ENCODE measurements around the gene LAMB1.

LAMB1 gene

DNA sequence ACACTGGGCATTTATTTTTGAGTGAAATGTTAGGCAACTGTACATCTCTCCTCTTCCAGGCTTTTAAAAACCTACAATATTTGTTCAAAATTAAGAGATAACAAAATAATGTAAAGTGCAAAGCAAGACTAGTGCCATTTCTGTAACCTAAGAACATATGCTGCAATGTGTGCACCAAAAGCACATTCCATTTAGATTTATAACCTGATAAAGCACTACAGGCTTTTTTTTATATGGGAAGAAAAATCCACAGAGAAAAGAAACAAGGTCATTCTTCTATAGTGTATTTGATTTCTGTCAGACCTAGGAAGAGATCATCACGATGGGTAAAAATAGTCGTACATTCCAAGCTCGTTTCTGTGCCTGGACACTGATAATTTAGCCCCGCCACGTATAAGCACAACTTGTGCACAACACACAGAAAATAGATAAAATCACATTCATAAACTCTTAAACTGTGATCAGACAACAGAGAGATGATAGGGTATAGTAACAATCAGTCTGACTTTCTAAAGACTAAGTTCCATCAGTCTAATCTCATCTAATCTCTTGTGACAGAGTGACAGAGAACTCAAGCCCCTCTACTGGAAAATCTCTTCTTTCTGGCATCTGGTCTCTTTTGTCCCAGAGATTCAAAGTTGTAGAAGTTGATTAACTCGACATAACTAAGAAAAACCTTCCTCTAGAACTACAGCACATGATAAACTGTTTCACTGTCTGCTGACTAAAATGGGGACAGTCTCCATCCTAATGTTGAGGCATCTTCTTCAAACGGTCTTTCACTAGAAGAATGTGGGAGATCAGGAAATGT, 6.7 kb downstream of the LAMB1 start:
- no peak for DNase-seq

DNA sequence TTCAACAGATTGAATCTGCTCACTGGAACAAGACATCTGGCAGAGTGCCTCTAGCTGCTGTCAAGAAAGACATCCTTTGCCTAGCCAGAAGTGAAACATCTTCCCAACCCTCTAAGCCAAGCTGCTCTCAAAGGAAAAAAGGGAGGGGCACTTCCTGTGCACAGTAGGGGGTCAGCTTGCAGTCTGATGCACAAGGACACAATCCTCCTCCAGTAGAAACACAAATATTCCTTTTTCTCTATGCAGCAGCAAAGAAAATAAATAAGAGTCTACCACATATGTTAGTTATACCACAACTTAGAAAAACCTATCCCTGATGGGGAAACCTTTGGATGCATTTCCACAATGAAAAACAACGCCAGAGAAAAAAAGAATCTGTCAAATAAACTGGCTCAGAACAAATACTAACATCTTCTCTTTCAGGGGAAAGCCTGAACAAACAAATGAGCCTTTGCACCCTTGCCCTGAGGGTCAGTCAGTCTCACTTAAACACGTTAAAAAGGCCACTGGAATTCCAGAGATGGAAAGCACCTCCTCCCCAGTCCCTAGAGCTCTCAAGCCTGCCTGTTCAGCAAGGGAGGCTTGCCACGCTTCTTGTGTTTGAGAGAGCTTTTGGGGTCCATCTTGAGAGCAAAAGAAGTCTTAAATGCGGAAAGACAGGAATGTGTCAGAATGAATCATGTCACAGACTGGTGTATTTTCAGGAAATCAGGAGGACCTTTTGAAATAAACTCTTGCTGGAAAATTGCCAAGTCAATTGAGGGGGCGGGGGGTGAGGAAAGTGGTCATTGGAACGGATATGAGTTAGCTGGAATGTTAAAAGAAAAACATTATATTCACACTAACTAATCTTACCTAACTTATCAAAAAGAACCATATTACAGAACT, 7.5 kb downstream of the LAMB1 start:
- no peak for DNase-seq

DNA sequence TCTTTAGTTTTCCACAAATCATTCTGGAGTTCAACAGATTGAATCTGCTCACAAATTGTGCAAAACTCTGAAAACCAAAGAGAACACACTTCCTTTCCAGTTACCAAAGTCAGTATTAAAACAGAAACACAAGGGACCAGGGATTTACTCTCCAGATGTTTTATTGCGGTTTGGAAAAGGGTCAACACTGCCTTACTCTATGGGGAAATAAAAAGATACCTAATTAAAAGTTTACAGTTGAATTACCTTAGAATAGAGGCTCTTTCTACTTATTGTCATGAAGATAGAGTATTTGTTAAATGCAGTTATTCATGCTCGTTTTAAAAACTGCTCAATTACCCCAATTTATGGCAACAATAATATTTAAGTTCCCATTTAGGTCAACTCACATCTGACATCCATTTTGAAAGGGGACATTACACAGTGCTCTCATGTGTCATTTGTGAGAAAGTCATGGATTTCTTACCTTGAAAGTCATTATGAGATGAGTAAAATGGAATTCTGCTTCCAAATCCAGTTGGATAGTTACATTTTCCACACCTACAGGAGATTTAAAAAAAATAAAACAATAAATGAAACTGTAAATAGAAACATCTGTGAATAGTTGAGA, 8.4 kb downstream of the LAMB1 start:
- no peak for DNase-seq

DNA sequence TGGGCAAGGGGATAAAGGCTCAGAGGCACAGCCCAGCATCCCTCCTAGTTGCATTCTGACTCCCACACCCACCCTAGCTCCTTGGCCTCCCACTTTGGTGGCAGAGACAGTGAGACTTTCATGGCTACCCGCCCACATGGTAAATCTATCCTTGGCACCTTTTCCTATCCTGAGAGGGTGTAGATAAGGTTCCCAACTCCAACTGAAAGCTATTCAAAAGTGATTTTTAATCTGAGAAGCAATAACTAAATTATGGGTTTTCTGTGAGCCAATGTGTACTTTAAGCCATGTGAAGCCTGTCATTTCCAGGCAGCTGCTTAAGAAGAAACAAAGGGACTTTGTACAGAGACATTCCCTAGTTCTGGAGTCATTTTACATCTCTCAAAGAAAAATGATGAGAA, 9.1 kb downstream of the LAMB1 start:
- DNase-seq, result no peak

DNA sequence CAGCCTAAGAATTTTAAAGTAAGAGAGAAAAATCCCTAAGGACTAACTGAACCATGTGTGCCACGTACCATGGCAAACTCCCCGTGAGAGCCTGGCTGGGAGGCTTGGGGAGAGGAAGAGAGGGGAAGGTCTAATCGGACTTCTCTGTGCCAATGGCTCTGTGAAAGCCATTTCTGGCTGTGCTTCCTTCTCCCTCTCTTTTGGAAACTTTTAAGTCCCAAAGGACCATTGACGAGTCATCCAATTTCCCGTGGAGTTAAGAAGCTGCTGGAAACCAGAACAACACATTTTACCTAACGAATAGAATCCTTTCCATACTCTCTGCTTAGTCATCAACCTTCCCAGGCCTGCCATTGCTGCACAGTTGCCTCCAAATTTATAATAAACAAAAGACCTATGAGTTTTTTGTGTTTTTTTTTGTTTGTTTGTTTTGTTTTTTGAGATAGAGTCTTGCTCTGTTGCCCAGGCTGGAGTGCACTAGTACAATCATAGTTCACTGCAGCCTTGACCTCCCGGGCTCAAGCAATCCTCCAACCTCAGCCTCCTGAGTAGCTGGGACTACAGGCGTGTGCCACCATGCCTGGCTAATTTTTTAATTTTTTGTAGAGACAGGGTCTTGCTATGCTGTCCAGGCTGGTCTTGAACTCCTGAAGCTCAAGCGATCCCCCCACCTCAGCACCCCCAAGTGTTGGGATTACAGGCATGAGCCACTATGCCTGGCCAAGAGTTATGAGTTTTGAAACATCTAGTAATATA, 13.2 kb downstream of the LAMB1 start:
- DNase-seq, result no peak

DNA sequence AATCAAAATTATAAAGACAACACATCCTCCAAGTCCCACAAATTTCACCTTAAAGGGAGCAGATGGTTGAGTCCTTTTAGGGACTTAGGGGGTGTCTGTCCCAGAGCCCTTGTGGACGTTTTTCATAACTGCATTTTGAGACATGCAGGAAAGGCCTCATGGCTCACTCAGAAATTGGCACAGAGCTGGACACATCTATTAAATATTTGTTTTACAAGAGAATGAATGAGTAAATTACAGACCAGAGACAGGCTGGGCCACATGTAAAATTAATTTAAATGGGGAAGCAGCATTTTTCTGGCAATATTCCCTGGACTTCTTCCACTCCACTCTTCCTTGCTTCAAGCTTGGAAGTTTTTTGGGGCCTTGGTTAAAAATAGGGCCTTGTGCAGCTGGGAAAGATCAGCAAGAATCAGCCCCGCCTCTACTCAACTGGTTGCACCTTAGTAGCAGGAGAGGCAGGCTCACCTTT, 20.0 kb downstream of the LAMB1 start:
- DNase-seq, result no peak

DNA sequence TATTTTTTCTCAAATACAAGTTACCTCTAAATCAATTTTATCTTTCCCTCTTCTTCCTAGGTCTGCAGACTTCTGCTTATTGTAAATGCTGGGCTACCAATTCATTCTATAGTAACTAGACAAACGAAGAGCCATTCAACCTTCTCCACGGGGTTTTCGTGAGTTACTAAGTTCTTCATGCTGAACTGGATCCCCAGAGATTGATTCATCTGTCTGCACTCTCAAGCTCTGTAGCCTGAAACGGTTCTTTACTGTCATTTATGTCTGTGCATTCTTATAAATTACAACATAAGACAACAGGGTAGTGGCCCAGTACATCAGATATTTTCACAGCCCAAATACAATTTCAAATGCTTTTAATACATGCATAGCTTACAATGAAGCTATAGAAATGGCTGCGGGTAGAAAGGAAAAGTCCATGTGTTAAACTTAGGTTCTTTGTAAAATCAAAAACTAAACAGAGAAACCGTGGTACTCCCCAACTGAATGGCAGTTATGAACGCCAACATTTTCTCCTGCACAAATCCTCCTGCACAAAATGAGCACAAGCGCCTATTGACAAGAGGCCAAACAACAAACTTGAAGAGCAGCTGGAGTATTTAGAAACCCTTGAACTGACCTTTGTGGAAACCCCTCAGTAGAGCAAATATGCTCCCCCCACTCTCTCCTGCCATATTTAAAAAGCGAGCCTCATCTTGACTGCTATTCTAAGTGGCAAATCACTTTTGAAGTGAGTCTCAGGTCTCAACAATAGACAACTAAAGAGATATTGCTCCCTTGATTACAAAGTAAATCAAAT, 20.7 kb downstream of the LAMB1 start:
- no peak for DNase-seq

DNA sequence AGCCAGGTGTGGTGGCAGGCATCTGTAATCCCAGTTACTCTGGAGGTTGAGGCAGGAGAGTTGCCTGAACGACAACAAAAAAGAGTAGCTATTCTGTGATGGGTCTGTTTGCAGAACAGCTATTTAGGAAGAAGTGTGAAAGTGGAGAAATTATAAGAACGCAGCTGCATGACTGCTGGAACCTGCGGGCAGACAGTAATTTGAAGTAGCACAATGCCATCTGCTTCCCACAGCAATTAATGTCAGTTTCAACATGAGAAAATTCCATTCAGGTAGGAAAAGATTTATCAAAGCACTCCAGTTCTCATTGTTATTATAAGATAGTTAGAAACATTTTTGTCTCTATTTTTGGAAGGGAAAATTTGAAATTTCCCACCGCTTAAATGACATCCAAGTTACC, 21.5 kb downstream of the LAMB1 start:
- DNase-seq, result no peak

DNA sequence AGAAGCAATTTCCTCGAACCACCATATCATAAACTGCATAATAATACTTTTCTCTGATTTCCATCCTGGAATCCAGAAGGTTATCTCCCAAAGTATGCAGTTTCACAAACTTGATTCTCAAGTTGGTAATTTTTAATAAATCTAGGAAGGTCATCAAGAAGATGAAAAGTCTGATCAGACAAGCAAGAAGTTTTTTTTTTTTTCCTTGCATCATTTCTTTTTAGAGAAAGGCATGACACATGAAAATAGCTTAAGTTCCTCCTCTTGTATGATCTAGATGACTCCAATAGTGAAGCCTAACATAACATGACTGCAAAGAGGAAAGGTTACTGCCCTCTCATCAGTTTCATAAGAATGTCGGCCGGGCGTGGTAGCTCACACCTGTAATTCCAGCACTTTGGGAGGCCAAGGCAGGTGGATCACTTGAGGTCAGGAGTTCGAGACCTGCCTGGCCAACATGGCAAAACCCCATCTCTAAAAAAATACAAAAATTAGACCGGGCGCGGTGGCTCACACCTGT, 22.2 kb downstream of the LAMB1 start:
- DNase-seq, result no peak

DNA sequence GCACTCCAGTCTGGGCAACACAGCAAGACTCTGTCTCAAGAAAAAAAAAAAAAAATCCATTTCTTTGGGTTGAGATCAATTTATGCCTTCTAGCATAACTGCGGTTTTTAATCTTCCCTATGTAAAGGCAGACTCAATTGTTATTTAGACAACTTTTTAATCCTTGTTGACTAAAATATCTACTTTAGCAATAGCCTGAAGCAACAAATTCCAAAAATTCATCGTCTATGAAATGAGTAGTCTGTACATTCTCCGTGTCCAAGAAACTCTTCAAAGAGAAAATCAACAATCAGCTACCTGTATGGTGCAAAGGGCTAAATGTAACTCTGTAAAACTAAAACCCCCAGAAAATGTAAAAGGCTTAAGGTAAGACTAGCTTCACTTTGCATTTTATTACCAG, 22.8 kb downstream of the LAMB1 start:
- DNase-seq, result no peak

DNA sequence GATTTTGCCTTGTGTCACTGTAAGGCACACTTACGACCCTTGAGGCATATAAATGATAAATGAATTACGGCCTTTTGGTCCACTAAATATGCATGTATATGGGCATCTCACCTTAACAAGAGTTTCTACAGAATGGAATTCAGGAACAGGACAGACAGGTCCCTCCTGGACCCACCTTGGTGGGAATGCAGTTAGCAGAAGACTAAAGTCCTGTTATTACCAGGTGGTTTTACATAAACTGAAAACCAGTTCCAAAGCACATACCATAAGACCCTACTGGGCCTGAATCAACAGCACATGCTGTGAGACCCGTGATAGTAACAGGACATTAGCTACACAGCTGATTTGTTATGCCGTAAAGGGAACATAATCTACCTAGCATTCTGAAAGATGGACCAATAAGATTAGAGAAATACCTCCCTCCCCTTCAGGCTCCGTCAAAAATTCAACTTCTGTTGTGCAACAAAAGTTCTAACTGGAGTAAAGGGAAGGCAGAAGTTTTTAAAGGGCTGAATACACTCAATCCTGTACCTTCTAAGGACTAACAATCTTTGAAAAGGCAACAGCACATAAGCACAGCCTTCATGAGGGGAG, 24.0 kb downstream of the LAMB1 start:
- DNase-seq, result no peak

DNA sequence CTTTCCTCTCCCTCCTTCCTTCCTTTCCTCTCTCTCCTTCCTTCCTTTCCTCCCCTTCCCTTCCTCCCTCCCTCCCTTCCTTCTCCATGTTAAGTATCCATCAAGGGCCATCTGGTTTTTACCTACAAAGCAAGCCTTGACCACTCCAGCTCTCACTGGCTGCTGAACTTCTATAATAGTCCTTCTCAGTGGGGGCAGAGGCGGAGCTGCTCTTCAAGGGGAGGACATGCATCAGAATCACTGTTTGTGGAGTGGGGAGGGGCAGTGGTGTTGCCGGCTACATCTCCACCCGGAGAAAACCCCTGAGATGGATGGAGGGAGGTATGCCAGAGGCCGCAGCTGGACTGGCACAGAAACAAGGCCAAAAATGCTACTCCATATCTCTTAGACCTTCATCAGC, 25.9 kb downstream of the LAMB1 start:
- DNase-seq, result no peak

DNA sequence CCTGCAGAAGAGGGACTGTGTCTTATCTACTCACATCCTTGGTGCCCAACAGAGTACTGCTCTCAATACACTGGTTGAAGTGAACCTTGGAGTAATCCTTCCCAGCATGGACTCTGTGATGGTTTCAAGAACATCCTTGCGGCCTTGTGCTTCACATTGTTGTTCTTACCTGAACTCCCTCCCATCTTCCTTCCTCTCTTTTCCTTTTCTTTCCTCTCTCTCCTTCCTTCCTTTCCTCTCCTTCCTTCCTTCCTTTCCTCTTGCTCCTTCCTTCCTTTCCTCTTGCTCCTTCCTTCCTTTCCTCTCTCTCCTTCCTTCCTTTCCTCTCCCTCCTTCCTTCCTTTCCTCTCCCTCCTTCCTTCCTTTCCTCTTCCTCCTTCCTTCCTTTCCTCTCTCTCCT, 26.3 kb downstream of the LAMB1 start:
- no peak for DNase-seq

DNA sequence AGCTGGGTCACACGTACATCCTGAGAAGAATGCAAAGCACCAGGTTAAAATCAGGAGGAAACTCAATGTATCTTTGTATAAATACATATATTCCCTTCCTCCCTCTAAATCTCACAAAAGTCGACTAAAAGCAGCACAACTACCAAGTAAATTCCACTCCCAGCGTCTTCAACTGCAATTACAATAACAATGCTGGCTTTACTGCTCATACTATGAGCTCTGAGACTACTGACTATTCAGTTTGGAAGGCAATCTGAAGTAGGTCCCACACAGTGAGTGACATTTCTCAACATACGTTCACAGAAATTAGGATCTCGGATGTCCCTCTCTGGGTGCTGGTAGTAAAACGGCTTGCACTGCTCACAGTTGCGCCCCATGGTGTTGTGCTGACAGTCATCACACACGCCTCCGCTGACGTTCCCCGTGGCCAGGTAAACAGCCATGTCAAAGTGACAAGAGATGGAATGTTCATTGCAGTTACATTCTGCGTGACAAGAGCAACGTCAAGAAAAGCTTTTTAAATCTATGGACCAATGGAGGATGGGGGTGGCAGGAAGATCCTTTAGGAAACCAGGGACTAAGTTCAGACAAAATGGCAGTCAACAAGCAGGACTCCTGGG, 27.5 kb downstream of the LAMB1 start:
- no peak for DNase-seq

DNA sequence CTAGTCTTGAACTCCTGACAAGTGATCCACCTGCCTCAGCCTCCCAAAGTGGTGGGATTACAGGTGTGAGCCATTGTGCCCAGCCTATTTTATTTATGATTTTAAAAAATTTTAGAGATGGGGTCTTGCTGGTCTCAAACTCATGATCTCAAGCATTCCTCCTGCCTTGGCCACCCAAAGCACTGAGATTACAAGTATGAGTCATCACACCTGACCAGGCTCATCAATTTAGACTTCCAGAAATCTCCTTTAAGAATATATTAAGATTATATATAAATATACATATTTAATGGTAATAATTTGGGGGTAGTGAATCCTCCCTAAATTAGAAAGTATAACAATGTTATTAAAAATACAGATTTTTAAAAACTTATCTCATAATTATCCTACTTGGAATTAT, 29.1 kb downstream of the LAMB1 start:
- no peak for DNase-seq

DNA sequence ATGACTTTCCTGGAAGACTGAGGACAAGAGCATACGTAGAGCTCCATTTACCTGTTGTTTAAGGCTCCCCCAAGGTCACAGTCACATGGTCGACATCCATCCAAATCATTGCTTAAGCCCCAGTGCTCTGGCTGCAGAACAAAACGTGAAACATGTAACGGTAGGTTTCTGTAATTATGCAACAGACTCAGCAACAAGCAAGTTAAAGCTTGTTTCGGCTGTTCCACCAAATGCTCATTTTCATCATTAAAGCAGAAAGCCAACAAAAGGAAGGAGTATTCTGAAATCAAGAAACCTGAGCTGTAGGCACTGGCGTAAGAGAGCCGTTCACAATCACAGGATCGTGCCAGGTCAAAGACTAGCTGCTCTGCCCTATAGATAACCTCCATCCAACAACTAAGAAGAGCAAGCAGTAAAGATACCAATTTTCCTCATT, 30.0 kb downstream of the LAMB1 start:
- DNase-seq, result no peak

DNA sequence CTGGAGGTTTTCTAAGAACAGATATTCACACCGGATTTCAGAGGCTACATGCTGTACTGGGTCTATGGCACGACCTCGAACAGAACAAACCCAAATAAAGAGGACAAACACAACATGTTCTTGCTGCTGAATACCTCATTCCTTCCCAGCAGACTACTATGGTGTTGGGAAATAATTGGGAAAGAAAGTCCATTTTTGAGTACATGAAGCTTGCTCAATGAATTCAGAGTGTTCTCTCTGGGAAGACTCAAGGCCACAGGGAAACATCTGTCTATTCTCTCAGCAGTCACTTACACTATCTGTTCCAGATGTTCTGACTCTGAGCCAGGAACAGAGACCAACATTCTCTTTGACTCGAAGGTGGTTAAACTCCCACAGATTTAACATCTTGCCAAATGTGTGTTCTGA, 30.9 kb downstream of the LAMB1 start:
- DNase-seq, result no peak

DNA sequence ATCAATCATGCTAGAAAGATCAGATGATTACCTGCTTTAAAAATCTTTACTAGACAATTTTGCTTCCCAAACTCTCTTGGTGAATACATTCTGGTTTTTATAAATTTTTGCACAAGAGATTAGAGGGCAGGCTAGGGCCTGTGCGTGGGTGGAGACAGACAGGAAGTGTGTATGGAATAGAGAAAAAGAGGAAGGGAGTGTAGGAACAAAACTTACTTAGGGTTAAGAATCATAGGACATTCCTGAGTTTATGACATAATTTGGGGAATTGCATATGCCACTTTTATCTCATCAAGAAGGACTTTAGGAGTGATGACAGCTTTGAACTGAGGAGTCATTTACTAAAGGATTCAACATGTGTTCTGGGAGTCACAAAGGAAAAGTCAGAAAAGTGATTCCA, 31.3 kb downstream of the LAMB1 start:
- DNase-seq, result no peak

DNA sequence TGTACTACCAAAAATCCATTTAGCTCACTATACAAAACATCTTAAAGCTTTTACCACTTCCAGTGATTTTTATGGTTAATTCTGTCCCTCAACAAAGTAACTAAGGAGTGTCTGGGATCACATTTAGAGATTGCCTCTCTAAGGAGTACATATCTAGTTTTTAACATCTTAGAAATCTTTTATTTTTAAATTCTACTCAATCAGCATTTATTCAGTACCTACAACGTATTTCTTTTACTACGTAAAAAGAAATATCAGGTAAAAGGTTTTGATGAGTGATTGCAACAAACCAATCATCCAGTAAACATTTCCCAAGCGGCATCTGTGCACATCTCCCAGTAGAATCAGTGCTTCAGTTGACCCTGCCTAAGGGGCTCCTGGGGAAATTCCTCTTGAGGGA, 31.9 kb downstream of the LAMB1 start:
- DNase-seq, result no peak

DNA sequence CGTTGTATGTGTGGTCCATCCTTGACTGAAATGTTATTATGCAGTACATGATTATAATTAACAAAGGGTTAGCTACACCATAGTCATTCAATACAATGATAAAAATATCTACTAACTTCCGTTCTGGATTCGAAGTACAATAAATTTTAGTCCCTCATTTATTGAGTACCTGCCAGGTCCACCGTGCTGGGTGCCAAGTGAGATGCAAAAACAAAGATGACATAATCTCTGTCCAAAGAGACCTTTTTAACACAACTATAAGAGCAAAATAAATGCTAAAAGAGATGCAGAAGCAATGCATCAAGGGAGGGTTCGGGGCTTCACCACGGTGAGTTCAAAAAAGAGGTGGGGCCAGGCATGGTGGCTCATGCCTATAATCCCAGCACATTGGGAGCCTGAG, 33.1 kb downstream of the LAMB1 start:
- DNase-seq, result no peak

DNA sequence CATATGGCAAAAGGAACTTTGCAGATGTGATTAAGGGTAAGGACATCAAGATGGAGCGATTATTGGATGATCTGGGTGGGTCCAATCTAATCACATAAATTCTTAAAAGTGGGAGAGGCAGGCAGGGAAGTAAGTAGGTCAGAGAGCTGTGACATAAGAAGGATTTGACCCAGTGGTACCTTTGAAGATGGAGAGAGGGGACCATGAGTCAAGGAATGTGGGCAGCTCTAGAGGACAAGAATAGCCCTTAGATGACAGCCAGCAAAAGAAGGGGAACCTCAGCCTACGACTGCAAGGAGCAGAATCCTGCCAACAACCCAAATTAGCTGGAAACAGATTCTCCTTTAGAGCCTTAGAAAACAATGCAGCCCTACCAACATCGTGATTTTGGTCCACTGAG, 34.5 kb downstream of the LAMB1 start:
- no peak for DNase-seq
